Neural cell (in vitro differentiated cells): ENCODE measurements around the gene NACA. TPM values are rescaled to one million over a fixed set of nuclear protein-coding genes. Genes with fewer than 3 reads are reported as not detected.
A peak's percentile ranks its signal among the peaks of the same experiment; 100 is the strongest.
"Not testable (repeated sequence)": the region's sequence is repeated elsewhere in the genome, so short reads cannot be mapped to it uniquely, and the experiment has no call there.

ENCODE experiments used
- H2AFZ ChIP-seq: fragments of 200-600, 300-800 bp; sonication (generic), shearing (Covaris generic); 2 replicates; pipeline ENCODE4 v1.6.0; 2014; ENCODE audit warnings: low read depth, mild to moderate bottlenecking, antibody characterized with exemption, low read length, moderate library complexity
- H3F3A ChIP-seq: fragments of 200-600 bp; shearing (Covaris generic); 2 replicates; pipeline ENCODE4 v1.6.1; 2016; ENCODE audit warnings: mild to moderate bottlenecking, moderate library complexity, mixed read lengths, antibody characterized with exemption, low read length; ENCODE audit not compliant: insufficient read depth, poor library complexity, severe bottlenecking
- H3K27ac ChIP-seq: fragments of 200-600, 300-800 bp; sonication (generic), shearing (Covaris generic); 2 replicates; pipeline ENCODE4 v1.5.1; 2014; ENCODE audit warnings: mild to moderate bottlenecking, low read length, moderate library complexity
- H3K27me3 ChIP-seq: fragments of 300-800, 200-600 bp; sonication (generic), shearing (Covaris generic); 2 replicates; pipeline ENCODE4 v1.6.0; 2014; ENCODE audit warnings: mild to moderate bottlenecking, low read depth, low read length, moderate library complexity; ENCODE audit not compliant: insufficient read depth
- H3K36me3 ChIP-seq: fragments of 300-800, 200-600 bp; sonication (generic), shearing (Covaris generic); 2 replicates; pipeline ENCODE4 v1.5.1; 2014; ENCODE audit warnings: mild to moderate bottlenecking, antibody characterized with exemption, low read length, moderate library complexity; ENCODE audit not compliant: insufficient read depth
- H3K4me2 ChIP-seq: fragments of 300-800, 200-600 bp; sonication (generic), shearing (Covaris generic); 2 replicates; pipeline ENCODE4 v1.6.0; 2014; ENCODE audit warnings: mild to moderate bottlenecking, low read length
- H3K4me3 ChIP-seq: fragments of 300-800, 200-600 bp; sonication (generic), shearing (Covaris generic); 2 replicates; pipeline ENCODE4 v1.5.1; 2014; ENCODE audit warnings: mild to moderate bottlenecking, low read length, moderate library complexity
- H3K79me2 ChIP-seq: fragments of 200-600 bp; shearing (Covaris generic); replicated peaks from 2 replicates; pipeline ENCODE4 v1.6.0; 2014; ENCODE audit warnings: mild to moderate bottlenecking, low read length, moderate library complexity; ENCODE audit not compliant: insufficient read depth
- H3K9ac ChIP-seq: fragments of 300-800, 200-600 bp; sonication (generic), shearing (Covaris generic); 2 replicates; pipeline ENCODE4 v1.6.1; 2016; ENCODE audit warnings: mild to moderate bottlenecking, low read length, mixed read lengths
- H3K9me2 ChIP-seq: fragments of 200-600 bp; shearing (Covaris generic); 2 replicates; pipeline ENCODE4 v1.6.1; 2016; ENCODE audit warnings: mild to moderate bottlenecking, low read length, mixed read lengths; ENCODE audit not compliant: insufficient read depth
- H3K9me3 ChIP-seq: fragments of 200-600, 300-800 bp; sonication (generic), shearing (Covaris generic); 2 replicates; pipeline ENCODE4 v1.6.1; 2016; ENCODE audit warnings: mild to moderate bottlenecking, mixed run types, low read length, moderate library complexity, mixed read lengths
- H4K20me1 ChIP-seq: fragments of 200-600 bp; shearing (Covaris generic); 2 replicates; pipeline ENCODE4 v1.6.1; 2016; ENCODE audit warnings: mild to moderate bottlenecking, mixed run types; ENCODE audit not compliant: insufficient read depth
- EP300 ChIP-seq: fragments of 450-650 bp; conservative IDR thresholded peaks from 2 replicates; pipeline ENCODE4 v1.6.1; 2014; ENCODE audit warnings: antibody characterized with exemption, mild to moderate bottlenecking, moderate library complexity; ENCODE audit not compliant: poor library complexity, severe bottlenecking
- EZH2 ChIP-seq: fragments of 200-600, 300-800 bp; shearing (Covaris generic), sonication (generic); IDR thresholded peaks from 2 replicates; pipeline ENCODE4 v1.6.1; 2014; ENCODE audit warnings: antibody characterized with exemption, low read length, borderline replicate concordance, mild to moderate bottlenecking; ENCODE audit not compliant: insufficient read depth, poor library complexity, severe bottlenecking
- MXI1 ChIP-seq: fragments of 450-650 bp; conservative IDR thresholded peaks from 2 replicates; pipeline ENCODE4 v1.6.1; 2014; ENCODE audit warnings: antibody characterized with exemption, mild to moderate bottlenecking; ENCODE audit not compliant: poor library complexity, severe bottlenecking
- POLR2AphosphoS5 ChIP-seq: IDR thresholded peaks from 2 replicates; pipeline ENCODE4 v1.6.1; 2012
- RAD21 ChIP-seq: fragments of 450-650 bp; conservative IDR thresholded peaks from 2 replicates; pipeline ENCODE4 v1.6.1; 2014; ENCODE audit warnings: antibody characterized with exemption, mild to moderate bottlenecking, moderate library complexity
- REST ChIP-seq: IDR thresholded peaks from 2 replicates; pipeline ENCODE4 v1.6.1; 2012; ENCODE audit warnings: borderline replicate concordance
- SMC3 ChIP-seq: fragments of 450-650 bp; conservative IDR thresholded peaks from 2 replicates; pipeline ENCODE4 v1.6.1; 2014; ENCODE audit warnings: antibody characterized with exemption, mild to moderate bottlenecking, moderate library complexity; ENCODE audit not compliant: poor library complexity
- TAF1 ChIP-seq: IDR thresholded peaks from 2 replicates; pipeline ENCODE4 v1.6.1; 2012; ENCODE audit warnings: low read depth
- polyA plus RNA-seq: library from polyadenylated mRNA; depleted of rRNA; stranded (reverse); fragments of >200 nt; gene quantifications from 2 replicates; pipeline ENCODE4 v1.2.3, GENCODE V29; 2014
- TF ChIP-seq, protein P1 (sequence below): fragments of 450-650 bp; IDR thresholded peaks from 2 replicates; pipeline ENCODE4 v1.5.1; 2014; ENCODE audit warnings: antibody characterized with exemption, mild to moderate bottlenecking, moderate library complexity; ENCODE audit not compliant: poor library complexity, severe bottlenecking

The NACA gene
- polyA plus RNA-seq, 1 donor from 2014 or later: 1,797 TPM

DNA sequence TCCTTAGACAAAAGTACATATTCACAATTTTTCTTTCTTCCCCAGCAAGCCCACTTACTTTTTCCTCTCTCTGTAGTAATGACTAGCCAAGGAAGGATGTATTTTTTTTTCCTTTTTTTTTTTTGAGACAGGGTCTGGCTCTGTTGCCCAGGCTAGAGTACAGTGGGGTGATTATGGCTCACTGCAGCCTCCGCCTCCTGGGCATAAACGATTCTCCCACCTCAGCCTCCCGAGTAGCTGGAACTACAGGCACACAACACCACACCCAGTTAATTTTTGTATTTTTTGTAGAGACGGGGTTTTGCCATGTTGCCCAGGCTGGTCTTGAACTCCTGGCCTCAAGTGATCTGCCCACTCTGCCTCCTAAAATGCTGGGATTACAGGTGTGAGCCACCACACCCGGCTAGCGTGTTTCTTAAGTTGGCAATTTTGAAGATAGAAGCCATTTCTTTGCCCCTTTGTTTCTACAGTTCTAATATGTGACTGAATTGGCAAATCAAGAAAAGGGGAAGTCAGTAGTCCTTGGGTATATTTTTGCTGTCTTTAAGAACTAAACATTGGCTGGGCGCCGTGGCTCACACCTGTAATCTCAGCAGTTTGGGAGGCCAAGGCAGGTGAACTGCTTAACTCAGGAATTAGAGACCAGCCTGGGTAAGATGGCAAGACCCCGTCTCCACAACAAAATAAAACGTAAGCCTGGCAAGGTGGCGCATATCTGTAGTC, 3.2 kb upstream of the NACA start:
- TF ChIP-seq TAF1: no peak
- TF ChIP-seq EP300: no peak
- TF ChIP-seq, protein P1, sequence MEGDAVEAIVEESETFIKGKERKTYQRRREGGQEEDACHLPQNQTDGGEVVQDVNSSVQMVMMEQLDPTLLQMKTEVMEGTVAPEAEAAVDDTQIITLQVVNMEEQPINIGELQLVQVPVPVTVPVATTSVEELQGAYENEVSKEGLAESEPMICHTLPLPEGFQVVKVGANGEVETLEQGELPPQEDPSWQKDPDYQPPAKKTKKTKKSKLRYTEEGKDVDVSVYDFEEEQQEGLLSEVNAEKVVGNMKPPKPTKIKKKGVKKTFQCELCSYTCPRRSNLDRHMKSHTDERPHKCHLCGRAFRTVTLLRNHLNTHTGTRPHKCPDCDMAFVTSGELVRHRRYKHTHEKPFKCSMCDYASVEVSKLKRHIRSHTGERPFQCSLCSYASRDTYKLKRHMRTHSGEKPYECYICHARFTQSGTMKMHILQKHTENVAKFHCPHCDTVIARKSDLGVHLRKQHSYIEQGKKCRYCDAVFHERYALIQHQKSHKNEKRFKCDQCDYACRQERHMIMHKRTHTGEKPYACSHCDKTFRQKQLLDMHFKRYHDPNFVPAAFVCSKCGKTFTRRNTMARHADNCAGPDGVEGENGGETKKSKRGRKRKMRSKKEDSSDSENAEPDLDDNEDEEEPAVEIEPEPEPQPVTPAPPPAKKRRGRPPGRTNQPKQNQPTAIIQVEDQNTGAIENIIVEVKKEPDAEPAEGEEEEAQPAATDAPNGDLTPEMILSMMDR: no peak
- TF ChIP-seq SMC3: no peak
- TF ChIP-seq MXI1: no peak
- TF ChIP-seq POLR2AphosphoS5: no peak
- no peak for TF ChIP-seq RAD21

GRCh38 chr12:56726196-56726675, 1.1 kb upstream of the NACA start:
- Histone ChIP-seq H3K79me2 (peaks cover 37% of the 10 kb centered on the region), H3K27ac (peak overlapping the region; percentile 86)
- H3F3A ChIP-seq, H3K4me3 ChIP-seq, H3K9me2 ChIP-seq, H3K9ac ChIP-seq, H4K20me1 ChIP-seq, H2AFZ ChIP-seq, H3K27me3 ChIP-seq, H3K4me2 ChIP-seq, H3K36me3 ChIP-seq, H3K9me3 ChIP-seq: not testable (repeated sequence)

More for the DNA sequence above, 3.2 kb upstream of the NACA start:
- Histone ChIP-seq H3K4me2 (no peak overlapping the region), H3K9me2 (no peaks in the 10 kb centered on the region), H2AFZ (no peak overlapping the region), H3K79me2 (peaks cover 17% of the 10 kb centered on the region), H3K27ac (no peak overlapping the region), H4K20me1 (no peaks in the 10 kb centered on the region), H3K36me3 (no peaks in the 10 kb centered on the region), H3K9ac (no peak overlapping the region), H3K4me3 (no peak overlapping the region), H3K27me3 (no peaks in the 10 kb centered on the region), H3F3A (no peaks in the 10 kb centered on the region), H3K9me3 (no peaks in the 10 kb centered on the region)

DNA sequence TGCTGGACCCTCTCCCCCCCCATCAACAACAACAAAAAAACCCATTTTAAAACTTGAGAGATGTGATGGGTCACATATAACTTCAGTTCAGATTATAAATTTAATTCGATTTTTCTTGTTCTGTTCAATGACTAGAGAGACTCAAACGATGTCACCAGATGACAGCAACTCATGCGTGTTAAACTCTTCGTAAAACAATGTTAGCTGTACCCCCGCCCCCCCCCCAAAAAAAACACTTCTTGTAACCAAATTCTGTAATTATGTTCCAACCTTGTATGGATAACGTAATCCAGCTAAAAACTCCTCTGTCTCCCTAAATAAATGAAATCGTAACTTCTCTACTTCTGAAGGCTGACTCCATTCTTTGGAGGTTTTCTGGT, 614 bp upstream of the NACA start:
- no peaks in the 10 kb centered on the region for H3K27me3 ChIP-seq
- H3K79me2 ChIP-seq: peaks cover 42% of the 10 kb centered on the region
- H3K36me3 ChIP-seq: no peaks in the 10 kb centered on the region
- H3K9me3 ChIP-seq: no peaks in the 10 kb centered on the region
- H3K9me2 ChIP-seq: no peaks in the 10 kb centered on the region
- no peaks in the 10 kb centered on the region for H3F3A ChIP-seq
- H3K4me3 ChIP-seq: peak overlapping the region; percentile 75
- peak overlapping the region; percentile 68 for H3K4me2 ChIP-seq
- H3K27ac ChIP-seq: peak overlapping the region; percentile 86
- peak overlapping the region; percentile 90 for H3K9ac ChIP-seq
- no peaks in the 10 kb centered on the region for H4K20me1 ChIP-seq
- TF ChIP-seq EZH2 (no peak), REST (no peak), SMC3 (no peak), POLR2AphosphoS5 (no peak), TAF1 (no peak), MXI1 (no peak)
- TF ChIP-seq, protein P1: no peak
- H2AFZ ChIP-seq: peak overlapping the region; percentile 85
